ENCODE data around the gene STK32A.

The STK32A gene

DNA sequence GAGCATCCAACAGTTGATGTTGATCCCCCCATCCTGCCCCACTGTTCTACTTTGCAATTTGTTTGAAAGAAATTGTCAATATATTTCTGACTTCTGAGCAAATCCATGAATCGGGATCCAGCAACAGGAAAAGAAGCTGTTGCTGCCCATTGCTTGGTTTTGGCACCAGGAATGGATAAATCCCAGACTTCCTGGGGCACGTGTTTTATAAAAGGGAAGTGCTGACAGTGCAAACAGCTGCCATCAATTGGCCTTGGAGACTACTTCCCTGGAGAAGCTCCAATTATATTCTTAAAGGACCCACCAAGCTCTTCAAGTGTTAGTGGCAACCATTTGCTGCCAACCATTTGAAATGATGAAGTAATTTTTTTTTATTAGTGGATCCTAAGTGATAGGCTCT, 13.7 kb downstream of the STK32A start:
- H3K27ac ChIP-seq, result no peak overlapping the region
- H3K9ac ChIP-seq, result no peak overlapping the region
- no peaks in the 10 kb centered on the region for H3K36me3 ChIP-seq
- H3K4me2 ChIP-seq, result no peak overlapping the region
- H3K27me3 ChIP-seq, result no peaks in the 10 kb centered on the region
- no peaks in the 10 kb centered on the region for H4K20me1 ChIP-seq
- H3K4me3 ChIP-seq, result no peak overlapping the region
- no peak for TF ChIP-seq Cebpa-rat (IDR thresholded peaks at IDR 0.05)
- H3K4me1 ChIP-seq, result no peaks in the 10 kb centered on the region
- no peaks in the 10 kb centered on the region for H3K9me3 ChIP-seq

DNA sequence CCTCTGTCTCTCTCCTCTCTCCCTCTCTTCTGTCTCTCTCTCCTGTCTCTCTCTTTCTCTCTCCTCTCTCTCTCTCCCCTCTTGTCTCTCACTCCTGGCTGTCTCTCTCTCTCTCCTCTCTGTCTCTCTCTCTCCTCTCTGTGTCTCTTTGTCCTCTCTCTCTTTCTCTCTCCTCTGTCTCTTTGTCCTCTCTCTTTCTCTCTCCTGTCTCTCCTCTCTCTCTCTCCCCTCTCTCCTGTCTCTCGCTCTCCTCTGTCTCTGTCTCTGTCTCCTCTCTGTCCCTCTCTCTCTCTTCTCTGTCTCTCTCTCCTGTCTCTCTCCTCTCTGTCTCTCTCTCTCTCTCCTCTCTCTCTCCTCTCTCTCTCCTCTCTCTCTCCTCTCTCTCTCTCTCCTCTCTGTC, 25.0 kb downstream of the STK32A start:
- no peaks in the 10 kb centered on the region for H3K27me3 ChIP-seq
- H3K27ac ChIP-seq, result no peak overlapping the region
- no peak overlapping the region for H3K9ac ChIP-seq
- no peaks in the 10 kb centered on the region for H4K20me1 ChIP-seq
- no peaks in the 10 kb centered on the region for H3K36me3 ChIP-seq
- H3K4me2 ChIP-seq, result no peak overlapping the region
- H3K9me3 ChIP-seq, result no peaks in the 10 kb centered on the region
- TF ChIP-seq Cebpa-rat (IDR thresholded peaks at IDR 0.05), result no peak
- H3K4me3 ChIP-seq, result no peak overlapping the region
- H3K4me1 ChIP-seq, result no peaks in the 10 kb centered on the region

DNA sequence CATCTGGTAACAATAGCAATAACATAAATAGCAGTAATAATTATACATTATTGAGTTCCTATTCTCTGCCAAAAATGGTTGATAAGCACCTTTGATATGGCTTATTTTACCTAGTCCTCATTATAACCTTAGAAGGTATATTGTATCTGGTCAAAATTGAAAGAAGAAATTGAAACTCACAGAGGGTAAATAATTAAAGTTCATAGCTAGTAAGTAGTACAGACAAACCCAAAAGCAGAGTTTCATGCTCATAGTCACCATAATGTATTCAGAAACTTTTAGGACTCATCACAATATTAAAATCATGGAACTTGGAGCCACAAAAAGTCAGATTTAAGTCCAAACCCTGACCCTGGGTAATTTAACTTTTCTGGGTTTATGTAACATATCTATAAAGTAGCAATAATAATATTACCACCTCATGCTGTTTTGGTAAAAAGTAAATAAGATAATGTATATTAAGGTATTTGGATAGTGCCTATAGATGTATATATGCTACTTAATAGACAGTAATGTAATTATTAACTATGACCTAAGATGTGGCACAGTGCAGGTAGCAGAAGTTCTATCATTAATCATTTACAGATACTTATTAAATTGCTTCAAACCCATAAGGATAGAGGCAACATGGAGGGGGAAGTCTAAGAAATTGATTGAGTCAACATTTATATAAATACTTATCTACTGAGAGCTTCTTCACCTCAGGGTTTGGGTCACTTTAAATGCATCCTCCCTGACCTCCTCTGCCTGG, 32.4 kb downstream of the STK32A start:
- H3K4me3 ChIP-seq, result no peak overlapping the region

DNA sequence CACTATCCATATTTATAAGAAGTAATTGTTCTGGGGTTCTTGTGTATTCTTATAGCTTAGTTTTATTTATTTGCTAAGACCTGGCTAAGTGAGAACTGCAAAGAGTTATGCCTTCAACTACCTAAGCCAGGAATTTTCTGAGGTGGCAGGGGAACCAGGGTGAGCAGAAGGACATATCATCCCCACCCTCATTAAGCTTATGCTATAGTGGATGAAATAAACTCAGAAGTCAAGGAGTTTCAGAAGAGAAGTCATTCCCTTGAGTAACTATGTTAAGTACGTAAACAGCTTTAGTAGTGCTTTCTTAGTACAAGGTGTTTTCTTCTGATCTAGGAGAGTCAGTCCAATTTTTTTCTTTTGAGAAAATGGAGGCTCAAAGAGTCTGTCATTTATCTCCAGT, 41.7 kb downstream of the STK32A start:
- H3K4me3 ChIP-seq, result no peak overlapping the region
- no peak overlapping the region for H3K9ac ChIP-seq
- no peaks in the 10 kb centered on the region for H3K27me3 ChIP-seq
- no peaks in the 10 kb centered on the region for H4K20me1 ChIP-seq
- no peak overlapping the region for H3K27ac ChIP-seq
- H3K36me3 ChIP-seq, result no peaks in the 10 kb centered on the region
- H3K4me2 ChIP-seq, result no peak overlapping the region
- TF ChIP-seq Cebpa-rat (IDR thresholded peaks at IDR 0.05), result no peak
- H3K4me1 ChIP-seq, result no peaks in the 10 kb centered on the region
- H3K9me3 ChIP-seq, result no peaks in the 10 kb centered on the region

More for the DNA sequence above, 32.4 kb downstream of the STK32A start:
- no peak overlapping the region for H3K9ac ChIP-seq
- H3K9me3 ChIP-seq, result no peaks in the 10 kb centered on the region
- no peaks in the 10 kb centered on the region for H3K4me1 ChIP-seq
- no peaks in the 10 kb centered on the region for H3K27me3 ChIP-seq
- no peak overlapping the region for H3K27ac ChIP-seq
- H4K20me1 ChIP-seq, result no peaks in the 10 kb centered on the region
- H3K36me3 ChIP-seq, result no peaks in the 10 kb centered on the region
- no peak for TF ChIP-seq Cebpa-rat (IDR thresholded peaks at IDR 0.05)
- H3K4me2 ChIP-seq, result no peak overlapping the region

DNA sequence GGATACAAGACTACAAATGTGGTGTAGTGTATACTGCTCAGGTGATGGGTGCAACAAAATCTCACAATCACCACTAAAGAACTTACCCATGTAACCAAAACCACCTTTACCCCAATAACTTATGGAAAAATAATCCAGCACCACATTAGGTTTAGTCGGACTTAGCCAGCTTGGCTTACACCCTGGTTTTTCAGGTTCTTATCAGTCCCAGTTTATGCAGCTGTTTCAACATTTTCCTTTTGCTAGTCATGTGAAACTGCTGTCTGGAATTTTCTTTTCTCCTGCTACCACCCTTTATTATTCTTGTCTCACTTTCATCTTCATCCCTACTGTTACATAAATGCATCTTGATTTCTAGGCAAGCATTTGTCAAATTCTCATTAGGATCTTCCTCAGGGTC, 51.5 kb downstream of the STK32A start:
- H3K4me2 ChIP-seq, result no peak overlapping the region
- no peaks in the 10 kb centered on the region for H3K9me3 ChIP-seq
- no peaks in the 10 kb centered on the region for H3K27me3 ChIP-seq
- no peaks in the 10 kb centered on the region for H3K4me1 ChIP-seq
- H4K20me1 ChIP-seq, result no peaks in the 10 kb centered on the region
- no peak overlapping the region for H3K9ac ChIP-seq
- H3K27ac ChIP-seq, result no peak overlapping the region
- H3K4me3 ChIP-seq, result no peak overlapping the region
- no peak for TF ChIP-seq Cebpa-rat (IDR thresholded peaks at IDR 0.05)
- H3K36me3 ChIP-seq, result no peaks in the 10 kb centered on the region

DNA sequence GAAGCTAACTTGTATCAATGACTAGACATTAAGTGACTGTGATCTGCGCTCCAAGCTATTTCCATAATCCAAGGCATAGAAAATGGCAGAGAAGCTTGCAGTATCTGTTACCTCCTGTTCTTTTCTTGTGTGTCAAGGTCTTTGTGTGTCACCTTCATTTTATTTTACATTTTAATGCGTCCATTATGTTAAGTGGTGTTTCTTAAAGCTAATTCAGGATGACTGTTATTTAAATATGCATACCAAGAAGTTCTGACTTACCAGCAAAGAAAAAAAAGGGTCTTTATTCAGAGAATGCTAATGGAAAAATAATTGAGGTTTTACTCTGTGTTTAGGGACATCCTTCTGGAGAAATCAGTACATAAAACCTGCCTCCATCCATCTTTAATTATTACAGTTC, 52.3 kb downstream of the STK32A start:
- TF ChIP-seq Cebpa-rat (IDR thresholded peaks at IDR 0.05), result no peak
- H3K36me3 ChIP-seq, result no peaks in the 10 kb centered on the region
- no peak overlapping the region for H3K4me3 ChIP-seq
- H3K27ac ChIP-seq, result no peak overlapping the region
- H3K9ac ChIP-seq, result no peak overlapping the region
- no peaks in the 10 kb centered on the region for H3K9me3 ChIP-seq
- H3K4me1 ChIP-seq, result no peaks in the 10 kb centered on the region
- no peak overlapping the region for H3K4me2 ChIP-seq
- H4K20me1 ChIP-seq, result no peaks in the 10 kb centered on the region
- no peaks in the 10 kb centered on the region for H3K27me3 ChIP-seq

DNA sequence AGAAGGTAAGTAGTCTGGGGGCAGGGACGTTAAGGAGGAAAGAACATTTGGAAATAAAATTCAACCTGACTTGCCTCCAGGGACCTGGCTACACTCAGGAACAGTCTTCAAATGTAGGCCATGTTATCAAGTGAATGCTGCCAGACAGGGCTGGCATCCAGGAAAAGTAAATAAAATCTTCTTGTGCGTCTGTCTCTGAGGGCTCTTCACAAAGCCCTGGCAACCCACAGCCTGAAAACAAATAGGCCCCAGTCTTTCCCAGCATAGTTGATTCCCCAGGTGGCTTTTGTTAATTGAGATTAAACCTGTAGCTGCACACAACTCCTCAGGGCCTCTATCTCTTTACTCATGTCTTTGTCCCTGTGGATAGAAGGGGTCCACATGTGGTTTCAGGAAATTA, 55.4 kb downstream of the STK32A start:
- no peak overlapping the region for H3K9ac ChIP-seq
- no peak overlapping the region for H3K27ac ChIP-seq
- no peaks in the 10 kb centered on the region for H3K4me1 ChIP-seq
- no peak overlapping the region for H3K4me2 ChIP-seq
- no peaks in the 10 kb centered on the region for H3K27me3 ChIP-seq
- H3K4me3 ChIP-seq, result no peak overlapping the region
- no peaks in the 10 kb centered on the region for H3K36me3 ChIP-seq
- no peaks in the 10 kb centered on the region for H3K9me3 ChIP-seq
- no peaks in the 10 kb centered on the region for H4K20me1 ChIP-seq
- TF ChIP-seq Cebpa-rat (IDR thresholded peaks at IDR 0.05), result no peak

DNA sequence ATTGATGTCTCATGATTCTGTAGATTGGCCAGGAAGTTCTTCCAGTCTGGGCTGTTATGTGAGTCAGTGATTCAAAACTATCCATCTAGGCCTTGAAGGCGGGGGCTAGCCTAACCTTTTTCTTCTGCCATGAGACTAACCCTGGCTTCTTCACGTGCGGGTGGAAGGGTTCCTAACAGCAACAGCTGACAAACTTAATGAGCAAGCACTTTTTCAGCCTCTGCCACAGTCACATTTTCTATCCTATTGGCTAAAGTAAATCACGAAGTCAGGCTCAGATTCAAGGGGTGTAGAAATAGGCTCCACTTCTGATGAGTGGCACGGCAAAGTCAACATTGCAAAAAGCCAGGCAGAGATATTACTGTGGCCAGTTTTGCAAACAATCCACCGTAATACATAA, 68.4 kb downstream of the STK32A start:
- Histone ChIP-seq H3K4me2 (no peak overlapping the region), H3K27ac (no peak overlapping the region), H3K9me3 (no peaks in the 10 kb centered on the region), H3K4me3 (no peak overlapping the region), H3K9ac (no peak overlapping the region), H3K36me3 (no peaks in the 10 kb centered on the region), H3K4me1 (no peaks in the 10 kb centered on the region), H3K27me3 (no peaks in the 10 kb centered on the region), H4K20me1 (no peaks in the 10 kb centered on the region)
- no peak for TF ChIP-seq Cebpa-rat (IDR thresholded peaks at IDR 0.05)

DNA sequence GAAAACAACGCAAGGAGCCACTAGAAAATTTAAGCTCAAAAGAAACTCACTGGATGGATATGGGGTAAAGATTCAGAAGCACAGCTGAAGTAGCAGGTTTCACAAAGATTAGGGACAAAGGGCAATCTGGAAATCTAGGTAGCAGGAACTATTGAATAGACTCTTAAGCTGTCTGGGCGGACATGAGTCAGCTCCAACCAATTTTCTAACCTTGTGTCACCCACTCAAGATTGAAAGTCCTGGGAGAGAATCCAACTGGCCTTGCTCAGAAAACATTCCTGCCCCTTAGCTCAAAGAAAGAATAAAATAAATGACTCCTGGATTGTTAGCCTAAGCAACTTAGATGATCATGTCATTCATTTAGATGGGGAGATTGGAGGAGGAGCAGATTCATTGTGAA, 69.2 kb downstream of the STK32A start:
- H3K36me3 ChIP-seq, result no peaks in the 10 kb centered on the region
- H3K4me1 ChIP-seq, result no peaks in the 10 kb centered on the region
- H3K27ac ChIP-seq, result no peak overlapping the region
- H3K9me3 ChIP-seq, result no peaks in the 10 kb centered on the region
- no peak overlapping the region for H3K4me2 ChIP-seq
- no peak overlapping the region for H3K4me3 ChIP-seq
- H3K27me3 ChIP-seq, result no peaks in the 10 kb centered on the region
- no peak for TF ChIP-seq Cebpa-rat (IDR thresholded peaks at IDR 0.05)
- H4K20me1 ChIP-seq, result no peaks in the 10 kb centered on the region
- no peak overlapping the region for H3K9ac ChIP-seq

DNA sequence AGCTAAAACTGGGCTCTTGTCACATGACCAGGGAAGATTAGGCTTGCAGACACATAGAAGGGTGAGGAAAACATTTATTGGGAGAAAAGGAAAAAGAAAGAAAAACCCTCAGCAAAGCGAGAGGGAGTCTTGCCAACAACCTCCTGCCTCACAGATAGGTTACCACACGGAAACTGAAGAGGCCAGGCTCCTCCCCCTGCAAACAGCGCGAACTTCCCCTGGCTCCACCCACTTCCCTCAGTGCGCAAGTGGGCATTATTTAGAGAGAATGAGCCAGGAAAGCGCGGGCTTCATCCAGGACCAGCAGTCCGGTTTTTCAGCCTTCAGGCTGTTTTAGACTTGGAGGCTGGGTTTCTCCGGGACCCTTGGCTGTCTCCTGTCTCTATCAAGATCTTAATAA, 70.3 kb downstream of the STK32A start:
- no peak overlapping the region for H3K27ac ChIP-seq
- no peaks in the 10 kb centered on the region for H3K9me3 ChIP-seq
- no peak overlapping the region for H3K9ac ChIP-seq
- H3K27me3 ChIP-seq, result no peaks in the 10 kb centered on the region
- no peak overlapping the region for H3K4me3 ChIP-seq
- H3K4me1 ChIP-seq, result no peaks in the 10 kb centered on the region
- H3K36me3 ChIP-seq, result no peaks in the 10 kb centered on the region
- H4K20me1 ChIP-seq, result no peaks in the 10 kb centered on the region
- no peak overlapping the region for H3K4me2 ChIP-seq
- TF ChIP-seq Cebpa-rat (IDR thresholded peaks at IDR 0.05), result no peak

DNA sequence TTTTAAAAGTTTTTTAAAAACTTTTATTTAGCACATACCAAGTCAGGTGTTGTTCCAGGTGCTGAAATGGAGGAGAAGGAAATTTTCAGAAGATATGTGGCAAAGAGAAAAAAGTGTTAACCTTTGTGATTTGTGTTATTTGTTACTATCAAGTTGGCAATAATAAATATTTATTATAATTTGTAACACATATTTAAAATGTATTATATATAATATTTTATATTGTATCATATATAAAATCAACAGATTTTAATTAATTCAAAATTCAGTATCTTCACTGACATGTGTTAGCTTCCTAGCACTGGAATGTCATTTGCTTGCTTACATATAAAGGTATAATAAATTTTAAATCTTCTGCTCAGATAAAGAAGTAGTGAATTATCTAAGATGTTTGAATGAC, 71.5 kb downstream of the STK32A start:
- H3K9me3 ChIP-seq, result no peaks in the 10 kb centered on the region
- H3K9ac ChIP-seq, result no peak overlapping the region
- H3K36me3 ChIP-seq, result no peaks in the 10 kb centered on the region
- H3K4me2 ChIP-seq, result no peak overlapping the region
- no peaks in the 10 kb centered on the region for H3K4me1 ChIP-seq
- H3K4me3 ChIP-seq, result no peak overlapping the region
- no peaks in the 10 kb centered on the region for H3K27me3 ChIP-seq
- H3K27ac ChIP-seq, result no peak overlapping the region
- no peak for TF ChIP-seq Cebpa-rat (IDR thresholded peaks at IDR 0.05)
- no peaks in the 10 kb centered on the region for H4K20me1 ChIP-seq
